GM12878 (cell line): ENCODE measurements around the gene ABL1. TPM values are rescaled to one million over a fixed set of nuclear protein-coding genes. Genes with fewer than 3 reads are reported as not detected.
"Not testable (repeated sequence)": the region's sequence is repeated elsewhere in the genome, so short reads cannot be mapped to it uniquely, and the experiment has no call there.

Source experiments
- ATAC-seq: fragments of 200-7000 bp; cut with Tn5 transposase; 3 replicates; pipeline ENCODE4 v1.9.1; 2020; ENCODE audit warnings: mild to moderate bottlenecking, moderate library complexity
- BruUV-seq: library from RNA; stranded (reverse); fragments of 400-500 nt; replicated peaks from 2 replicates; lab custom pipeline; 2021; lab: Mats Ljungman, UMichigan
- CTCF ChIA-PET: fragments of 300-600 bp; sonication (Branson Sonifier 250); formaldehyde crosslinking; extraction: SDS; loops from one replicate; lab custom pipeline; 2021; ENCODE audit warnings: inconsistent platforms; lab: Yijun Ruan, JAX
- POLR2A ChIA-PET: fragments of 350-600 bp; formaldehyde crosslinking; extraction: SDS; loops from one replicate; lab custom pipeline; 2021; ENCODE audit warnings: inconsistent platforms; lab: Charles Lee
- RAD21 ChIA-PET: fragments of 300-600 bp; sonication (Branson Sonifier 250); formaldehyde crosslinking; loops from one replicate; lab custom pipeline; 2023; ENCODE audit warnings: antibody characterized with exemption; ENCODE audit not compliant: unreplicated experiment; lab: Charles Lee
- SMC1A ChIA-PET: fragments of 300-600 bp; sonication (Branson Sonifier 250); formaldehyde crosslinking; loops from one replicate; lab custom pipeline; 2023; ENCODE audit not compliant: unreplicated experiment, uncharacterized antibody; lab: Charles Lee
- DNase-seq: peaks from one replicate; pipeline ENCODE4 v3.0.0-alpha.2; 2011; ENCODE audit warnings: low read depth, low spot score
- FAIRE-seq: peaks from 3 replicates; lab custom pipeline; 2011; peaks lifted over from hg19 to GRCh38; lab: Jason Lieb, UNC
- H2AFZ ChIP-seq: 2 replicates; pipeline ENCODE4 v1.6.0; 2011; ENCODE audit warnings: low read depth, low read length, control low read depth; ENCODE audit not compliant: control insufficient read depth
- H3K27ac ChIP-seq: 2 replicates; pipeline ENCODE4 v1.5.1; 2011; ENCODE audit warnings: control low read depth; ENCODE audit not compliant: control insufficient read depth, insufficient read depth
- H3K27me3 ChIP-seq, 2 experiments: replicated peaks in 1 of 2; 2 replicates each; pipeline versions ENCODE4 v1.6.0 to v1.6.1; 2011; ENCODE audit warnings: low read length in 1 of 2; ENCODE audit not compliant: control insufficient read depth in 2 of 2, insufficient read depth in 2 of 2
- H3K36me3 ChIP-seq, 2 experiments: 2 replicates each; pipeline ENCODE4 v1.5.1; 2011; ENCODE audit warnings: low read length in 1 of 2; ENCODE audit not compliant: control insufficient read depth in 2 of 2, insufficient read depth in 2 of 2
- H3K4me1 ChIP-seq: 2 replicates; pipeline ENCODE4 v1.6.1; 2011; ENCODE audit warnings: mild to moderate bottlenecking, low read length, moderate library complexity, mixed read lengths; ENCODE audit not compliant: control insufficient read depth, insufficient read depth
- H3K4me2 ChIP-seq: 2 replicates; pipeline ENCODE4 v1.6.0; 2011; ENCODE audit warnings: control low read depth; ENCODE audit not compliant: control insufficient read depth, insufficient read depth
- H3K4me3 ChIP-seq: fragments of 200-600 bp; sonication (generic); 2 replicates; pipeline ENCODE4 v1.5.1; 2016
- H3K79me2 ChIP-seq: 2 replicates; pipeline ENCODE4 v1.6.0; 2011; ENCODE audit warnings: low read length; ENCODE audit not compliant: control insufficient read depth, insufficient read depth
- H3K9ac ChIP-seq: 2 replicates; pipeline ENCODE4 v1.8.0; 2011; ENCODE audit warnings: low read length, control low read depth, mixed read lengths; ENCODE audit not compliant: control insufficient read depth, insufficient read depth
- H3K9me3 ChIP-seq: replicated peaks from 3 replicates; pipeline ENCODE4 v1.5.1; 2011; ENCODE audit warnings: mild to moderate bottlenecking, low read length; ENCODE audit not compliant: control insufficient read depth, insufficient read depth
- H4K20me1 ChIP-seq: 2 replicates; pipeline ENCODE4 v1.6.0; 2011; ENCODE audit not compliant: control insufficient read depth, insufficient read depth
- CREM ChIP-seq: IDR thresholded peaks from 2 replicates; pipeline ENCODE4 v1.6.1; 2014; ENCODE audit warnings: antibody characterized with exemption, low read depth
- HCFC1 ChIP-seq: fragments of 150-350 bp; IDR thresholded peaks from 2 replicates; pipeline ENCODE4 v1.6.1; 2014; ENCODE audit warnings: low read length
- PML ChIP-seq: IDR thresholded peaks from 2 replicates; pipeline ENCODE4 v1.6.1; 2012; ENCODE audit warnings: low read length, inconsistent platforms
- TBL1XR1 ChIP-seq: IDR thresholded peaks from 2 replicates; pipeline ENCODE4 v1.6.1; 2012; ENCODE audit warnings: low read depth, low read length, improper control_type of control experiment
- WGBS: methylation state at CpG from one replicate; pipeline ENCODE4 v1.1.6; 2016; ENCODE audit warnings: low lambda C conversion rate; ENCODE audit not compliant: insufficient replicate concordance, insufficient coverage; ENCODE audit errors: missing lambda C conversion rate; 5-methylcytosine and 5-hydroxymethylcytosine counted together
- in situ Hi-C: fragments of 300-500 bp; cut with MboI; formaldehyde crosslinking; loops from 9 replicates; pipeline ENCODE4 v1.14.3; 2018; ENCODE audit warnings: mixed read lengths
- intact Hi-C: fragments of 100-400 bp; cut with micrococcal nuclease; formaldehyde crosslinking; loops from one replicate; pipeline ENCODE4 v1.14.2; 2022; ENCODE audit not compliant: unreplicated experiment
- polyA plus RNA-seq, 11 experiments: library from polyadenylated mRNA; depleted of rRNA in 4 of 11; unstranded in 6 of 11; stranded (reverse) in 5 of 11; fragments of >200 nt; fragmentation: Nextera tagmentation in 4 of 11; fragmentation: Illumina TruSeq in 1 of 11; extraction: Ambion mirVana in 4 of 11; extraction: Trizol in 1 of 11; gene quantifications; 1 replicate in 1 of 11; 2 replicates in 10 of 11; pipeline versions ENCODE4 v1.2.1 to v1.2.3, GENCODE V29; 2011 to 2016; ENCODE audit warnings: inconsistent platforms in 2 of 11, missing spikeins in 2 of 11, low read depth in 1 of 11
- total RNA-seq, 4 experiments: library from RNA; depleted of rRNA in 3 of 4; stranded (reverse); fragments of >200 nt in 3 of 4; fragmentation: Illumina TruSeq in 1 of 4; extraction: Trizol in 1 of 4; gene quantifications; 2 replicates each; pipeline versions ENCODE4 v1.2.1 to v1.2.3, GENCODE V29; 2013 to 2021

Gene ABL1
- total and polyA plus RNA-seq, 10 of the 15 experiments (the other 5 are each of a cell fraction or from before 2014, with no cell fraction given) = 0.79 to 51.5 (median 16.3) TPM

DNA sequence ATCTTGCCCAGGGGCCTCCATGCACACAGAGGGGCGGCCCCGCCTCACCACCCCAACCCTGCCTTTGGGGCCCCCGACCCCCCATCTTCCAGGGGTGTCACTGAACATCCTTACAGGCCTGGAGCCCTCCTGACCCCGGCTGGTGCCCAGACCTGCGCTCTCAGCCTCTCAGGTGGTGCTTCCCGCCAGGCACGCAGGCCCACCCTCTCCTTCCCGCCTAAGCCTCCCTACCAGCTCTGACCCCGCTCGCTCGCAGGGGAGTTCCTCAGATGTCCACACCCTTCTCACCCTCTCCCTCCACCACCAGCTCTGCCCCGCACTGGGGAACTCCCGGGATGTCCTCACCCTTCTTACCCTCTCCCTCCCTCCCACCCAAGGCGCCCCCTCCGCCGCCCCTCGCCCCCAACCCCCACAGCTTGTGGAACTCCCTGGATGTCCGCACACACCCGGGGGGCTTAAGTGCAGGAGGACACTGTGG, 73.9 kb downstream of the ABL1 start:
- intact Hi-C loops (no loop called here), in situ Hi-C loops (no loop called here)
- no peaks in the 10 kb centered on the region for H3K36me3 ChIP-seq
- H3K4me1 ChIP-seq = no peaks in the 10 kb centered on the region
- ATAC-seq = no peak
- no peaks in the 10 kb centered on the region; a peak in 2 of 4 replicates for H3K27me3 ChIP-seq
- no peak overlapping the region for H3K9ac ChIP-seq
- H3K4me2 ChIP-seq = no peak overlapping the region
- no peak for TF ChIP-seq TBL1XR1
- no peak for TF ChIP-seq HCFC1
- TF ChIP-seq PML = no peak
- TF ChIP-seq CREM = no peak
- RAD21 ChIA-PET = no interaction called here
- 38% methylated on average over 12 of the region's 19 CpGs for WGBS
- no peak overlapping the region for H3K27ac ChIP-seq
- no peaks in the 10 kb centered on the region for H3K9me3 ChIP-seq
- SMC1A ChIA-PET = no interaction called here
- POLR2A ChIA-PET = no interaction called here
- no peak overlapping the region for H2AFZ ChIP-seq
- no peak overlapping the region for H3K4me3 ChIP-seq
- H4K20me1 ChIP-seq = no peaks in the 10 kb centered on the region
- BruUV-seq = no TSS peak
- no peaks in the 10 kb centered on the region for H3K79me2 ChIP-seq
- no peak for FAIRE-seq
- no peak for DNase-seq
- CTCF ChIA-PET = no interaction called here

DNA sequence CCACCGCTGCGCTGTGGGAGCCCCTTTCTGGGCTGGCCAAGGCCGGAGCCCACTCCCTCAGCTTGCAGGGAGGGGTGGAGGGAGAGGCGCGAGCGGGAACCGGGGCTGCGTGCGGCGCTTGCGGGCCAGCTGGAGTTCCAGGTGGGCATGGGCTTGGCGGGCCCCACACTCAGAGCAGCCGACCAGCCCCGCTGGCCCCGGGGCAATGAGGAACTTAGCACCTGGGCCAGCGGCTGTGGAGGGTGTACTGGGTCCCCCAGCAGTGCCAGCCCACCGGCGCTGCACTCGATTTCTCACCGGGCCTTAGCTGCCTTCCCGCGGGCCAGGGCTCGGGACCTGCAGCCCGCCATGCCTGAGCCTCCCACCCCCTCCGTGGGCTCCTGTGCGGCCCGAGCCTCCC, 75.0 kb downstream of the ABL1 start:
- CTCF ChIA-PET, POLR2A ChIA-PET, H3K36me3 ChIP-seq, H3K4me1 ChIP-seq, H3K27ac ChIP-seq, H3K79me2 ChIP-seq, intact Hi-C loops, in situ Hi-C loops, BruUV-seq, H3K27me3 ChIP-seq, H3K9me3 ChIP-seq, DNase-seq, H3K9ac ChIP-seq, SMC1A ChIA-PET, H3K4me3 ChIP-seq, H4K20me1 ChIP-seq, H2AFZ ChIP-seq, ATAC-seq, FAIRE-seq, H3K4me2 ChIP-seq: not testable (repeated sequence)
- RAD21 ChIA-PET = interaction anchor here (0.7 kb wide), 1 partner anchor 20 kb away, joined by 3 read pairs; no protein-coding TSS in a partner anchor
- 87% methylated on average over 20 of the region's 27 CpGs for WGBS

DNA sequence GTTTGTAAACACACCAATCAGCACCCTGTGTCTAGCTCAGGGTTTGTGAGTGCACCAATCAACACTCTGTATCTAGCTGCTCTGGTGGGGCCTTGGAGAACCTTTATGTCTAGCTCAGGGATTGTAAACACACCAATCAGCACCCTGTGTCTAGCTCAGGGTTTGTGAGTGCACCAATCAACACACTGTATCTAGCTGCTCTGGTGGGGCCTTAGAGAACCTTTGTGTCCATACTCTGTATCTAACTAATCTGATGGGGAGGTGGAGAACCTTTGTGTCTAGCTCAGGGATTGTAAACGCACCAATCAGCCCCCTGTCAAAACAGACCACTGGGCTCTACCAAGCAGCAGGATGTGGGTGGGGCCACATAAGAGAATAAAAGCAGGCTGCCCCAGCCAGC, 75.6 kb downstream of the ABL1 start:
- POLR2A ChIA-PET, H3K27me3 ChIP-seq, H3K4me3 ChIP-seq, H3K9ac ChIP-seq, ATAC-seq, H3K36me3 ChIP-seq, H3K79me2 ChIP-seq, H3K27ac ChIP-seq, H3K4me2 ChIP-seq, DNase-seq, H3K4me1 ChIP-seq, in situ Hi-C loops, H4K20me1 ChIP-seq, H2AFZ ChIP-seq, FAIRE-seq, intact Hi-C loops, H3K9me3 ChIP-seq, RAD21 ChIA-PET, BruUV-seq: not testable (repeated sequence)
- ChIA-PET SMC1A (interaction anchor here (0.9 kb wide), 1 partner anchor 209 kb away, joined by 3 read pairs; no protein-coding TSS in a partner anchor), CTCF (interaction anchor here (1.0 kb wide), 1 partner anchor 45 kb away, joined by 3 read pairs; no protein-coding TSS in a partner anchor)
- WGBS = 33% methylated on average over 1 of the region's 1 CpG
